Mucosa of gallbladder (tissue), 1 donor: ENCODE measurements around the gene EFCAB5. TPM values are rescaled to one million over a fixed set of nuclear protein-coding genes. Genes with fewer than 3 reads are reported as not detected.
"Not testable (repeated sequence)": the region's sequence is repeated elsewhere in the genome, so short reads cannot be mapped to it uniquely, and the experiment has no call there.

ENCODE experiments used
- DNase-seq: peaks from one replicate; pipeline ENCODE4 v3.0.0-alpha.2; 2020; ENCODE audit warnings: low spot score
- total RNA-seq: library from RNA; stranded (reverse); gene quantifications from one replicate; pipeline ENCODE4 v1.2.1, GENCODE V29; 2021
- donor health status: DM: no; HTN: no; CAD: no.

The EFCAB5 gene
- total RNA-seq, 1 donor from 2014 or later, result not detected

- peak; percentile 19 for DNase-seq
Observed at GRCh38 chr17:30095507-30096244, 154.2 kb downstream of the EFCAB5 start.

DNA sequence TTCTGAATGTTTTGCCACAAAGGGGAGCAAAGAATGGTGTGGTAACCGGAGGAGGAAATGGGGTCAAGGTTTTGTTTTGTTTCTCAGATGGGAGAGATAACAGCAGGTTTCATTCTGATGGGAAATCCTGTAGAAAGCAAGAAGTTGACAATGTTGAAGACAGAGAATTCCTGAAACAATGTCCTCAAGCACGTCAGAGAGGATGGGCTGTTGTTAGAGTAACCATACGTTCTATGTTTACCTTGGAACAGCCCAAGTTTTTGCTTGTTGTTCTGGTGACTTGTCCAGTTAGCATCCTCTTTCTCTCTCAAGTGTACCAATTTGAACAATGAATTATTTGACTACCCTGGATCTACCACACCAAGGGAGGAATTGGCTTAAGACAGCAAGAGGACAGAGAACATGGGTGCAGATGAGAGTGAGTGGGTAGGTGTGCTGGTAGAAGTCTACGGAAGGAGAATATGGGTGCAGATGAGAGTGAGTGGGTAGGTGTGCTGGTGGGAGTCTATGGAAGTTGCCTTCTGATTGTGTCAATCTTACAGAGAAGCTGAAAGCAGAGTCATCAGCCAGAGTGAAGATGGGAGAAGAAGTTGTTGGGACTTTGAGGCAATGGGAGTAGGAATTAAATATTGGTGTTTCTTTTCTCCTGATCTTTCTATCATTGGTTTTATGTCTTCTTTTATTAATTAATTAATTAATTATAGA, 160.4 kb downstream of the EFCAB5 start:
- no peak for DNase-seq

DNA sequence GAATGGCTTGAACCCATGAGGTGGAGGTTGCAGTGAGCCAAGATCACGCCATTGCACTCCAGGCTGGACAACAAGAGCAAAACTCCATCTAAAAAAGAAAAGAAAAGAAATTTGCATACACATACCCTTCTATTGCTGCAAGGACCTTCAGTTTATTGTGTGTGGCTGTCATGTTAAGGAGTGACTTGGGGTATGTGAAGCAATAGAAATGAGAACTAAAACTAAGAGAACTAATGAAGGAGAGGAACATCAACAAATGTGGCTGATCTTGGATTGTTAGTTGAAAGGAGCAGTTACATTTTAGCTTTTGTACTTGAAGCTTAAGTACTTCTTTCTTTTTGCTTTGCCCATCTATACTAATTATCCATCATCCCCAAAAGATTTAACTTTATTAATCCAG, 162.5 kb downstream of the EFCAB5 start:
- no peak for DNase-seq

GRCh38 chr17:30104575-30105339, 163.3 kb downstream of the EFCAB5 start:
- DNase-seq, result peak; percentile 84

GRCh38 chr17:30112794-30113193, 171.4 kb downstream of the EFCAB5 start:
- no peak for DNase-seq

DNA sequence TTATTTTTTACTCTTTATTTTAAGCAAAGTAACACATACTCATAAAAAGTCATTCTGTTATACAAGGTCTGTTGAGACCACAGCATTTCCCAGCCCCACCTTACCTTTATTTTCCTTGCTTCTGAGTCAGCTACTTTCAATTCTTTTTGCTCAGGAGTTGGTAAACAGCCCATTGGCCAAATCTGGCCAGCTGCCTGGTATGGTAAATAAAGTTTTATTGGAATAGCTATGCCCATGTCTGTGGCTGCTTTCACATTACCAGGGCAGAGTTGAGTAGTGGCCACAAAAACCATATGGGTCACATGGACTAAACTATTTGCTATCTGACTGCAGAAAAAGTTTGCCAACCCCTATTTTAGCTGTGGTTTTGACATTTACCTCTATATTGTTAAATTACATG, 171.8 kb downstream of the EFCAB5 start:
- no peak for DNase-seq

DNA sequence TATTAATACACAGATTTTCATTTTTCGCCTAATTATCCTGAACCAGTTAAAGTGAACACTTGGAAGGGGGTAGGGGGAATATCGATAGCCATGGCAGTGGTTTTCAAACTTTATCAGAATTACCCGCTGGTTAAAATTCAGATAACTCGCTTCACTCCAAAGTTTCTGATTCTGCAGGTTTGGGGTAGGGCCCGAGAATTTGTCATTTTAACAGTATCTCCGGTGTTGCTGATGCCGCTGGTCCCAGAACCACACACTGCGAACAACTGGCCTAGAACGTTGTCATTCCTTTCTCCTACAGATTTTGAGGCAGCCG, 174.9 kb downstream of the EFCAB5 start:
- DNase-seq, result no peak

DNA sequence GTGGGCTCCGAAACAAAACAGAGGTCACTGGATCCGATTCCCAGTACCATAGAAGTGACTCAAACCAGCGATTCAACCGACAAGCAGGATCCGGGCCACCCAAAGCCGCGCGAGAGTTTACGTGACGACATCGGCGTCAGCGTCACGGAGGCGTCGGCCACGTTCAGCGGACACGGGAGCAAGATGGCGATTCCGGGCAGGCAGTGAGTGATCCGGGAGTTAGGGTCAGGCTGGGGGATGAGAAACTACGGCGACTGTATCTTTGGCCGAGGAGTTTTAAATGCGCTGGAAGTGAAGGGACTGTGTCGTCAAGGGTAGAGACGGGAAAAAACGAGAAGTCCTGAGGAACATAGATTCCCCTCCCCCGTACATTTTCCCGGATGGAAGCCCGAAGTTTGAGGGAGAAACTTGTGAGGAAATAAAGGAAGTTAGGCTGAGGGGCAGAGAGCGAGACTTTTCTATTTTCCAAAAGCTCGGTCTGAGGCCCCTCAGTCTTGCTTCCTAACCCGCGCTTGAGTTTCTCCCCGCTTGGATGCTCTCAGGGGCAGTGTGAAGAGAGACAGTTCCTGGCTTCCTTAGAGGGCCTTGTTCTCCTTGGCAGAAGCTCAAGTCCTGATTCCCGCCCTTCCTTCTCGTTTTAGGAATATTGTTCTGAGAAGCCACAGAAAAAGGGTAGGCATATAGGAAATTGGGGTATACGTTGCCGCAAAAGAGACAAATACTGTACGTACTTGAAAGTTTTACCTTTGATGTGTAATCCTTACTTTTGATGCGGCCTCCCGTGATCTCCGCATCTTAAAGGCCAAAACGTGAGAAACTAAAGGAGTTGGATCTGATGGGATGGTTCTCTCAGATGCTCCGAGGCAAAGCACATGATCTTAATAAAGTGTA, 175.5 kb downstream of the EFCAB5 start, which contains the start of gene NSRP1:
NSRP1 (plus strand) TSS at position 156 of the 891 bp plus-strand sequence; CDS start at position 184, 28 bp downstream.
- DNase-seq, result peak; percentile 96

DNA sequence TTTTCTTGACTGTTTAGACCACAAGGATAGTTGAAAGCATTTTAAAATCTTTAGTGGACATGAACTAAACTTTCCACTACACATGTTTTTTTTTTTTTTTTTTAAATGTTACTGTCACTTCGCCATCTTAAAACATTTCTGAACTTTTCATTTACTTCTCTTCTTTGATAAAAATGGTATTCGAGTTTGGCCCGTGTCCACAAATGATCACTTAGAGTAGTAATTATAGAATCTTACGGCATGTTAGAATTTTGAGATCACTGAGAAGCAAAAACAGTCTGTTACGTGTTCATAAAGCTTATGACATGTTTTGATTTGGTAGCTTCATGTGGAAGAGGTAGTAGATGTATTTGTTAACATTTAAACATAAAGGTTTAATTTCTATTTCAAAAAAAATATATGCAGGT, 176.2 kb downstream of the EFCAB5 start:
- DNase-seq, result no peak

DNA sequence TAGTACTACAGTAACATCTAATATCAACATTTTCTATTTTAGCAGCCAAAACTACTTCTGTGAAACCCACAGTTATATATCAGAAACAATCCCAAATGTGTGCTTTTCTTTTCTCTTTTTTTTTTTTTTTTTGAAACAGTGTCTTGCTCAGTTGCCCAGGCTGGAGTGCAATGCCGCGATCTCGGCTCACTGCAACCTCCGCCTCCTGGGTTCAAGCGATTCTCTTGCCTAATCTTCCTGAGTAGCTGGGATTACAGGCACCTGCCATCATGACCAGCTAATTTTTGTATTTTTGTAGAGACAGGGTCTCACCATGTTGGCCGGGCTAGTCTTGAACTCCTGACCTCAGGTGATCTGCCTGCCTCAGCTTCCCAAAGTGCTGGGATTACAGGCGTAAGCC, 177.2 kb downstream of the EFCAB5 start:
- not testable (repeated sequence) for DNase-seq

GRCh38 chr17:30124273-30124796, 182.9 kb downstream of the EFCAB5 start:
- DNase-seq, result no peak

DNA sequence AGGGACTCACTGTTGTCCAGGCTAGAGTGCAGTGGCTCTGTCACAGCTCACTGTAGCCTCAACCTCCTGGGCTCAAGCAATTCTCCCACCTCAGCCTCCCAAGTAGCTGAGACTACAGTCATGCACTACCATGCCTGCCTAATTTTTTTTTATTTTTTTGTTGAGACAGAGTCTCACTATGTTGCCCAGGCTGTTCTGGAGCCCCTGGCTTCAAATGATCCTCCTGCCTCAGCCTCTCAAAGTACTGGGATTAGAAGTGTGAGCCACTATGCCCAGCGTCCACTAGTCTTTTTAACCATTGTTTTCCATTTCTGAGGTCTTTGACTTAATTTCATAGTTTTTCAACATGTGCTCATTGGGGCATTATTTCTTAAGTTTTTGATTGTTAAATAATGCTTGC, 188.7 kb downstream of the EFCAB5 start:
- DNase-seq, result no peak

GRCh38 chr17:30132615-30133014, 191.2 kb downstream of the EFCAB5 start:
- no peak for DNase-seq

DNA sequence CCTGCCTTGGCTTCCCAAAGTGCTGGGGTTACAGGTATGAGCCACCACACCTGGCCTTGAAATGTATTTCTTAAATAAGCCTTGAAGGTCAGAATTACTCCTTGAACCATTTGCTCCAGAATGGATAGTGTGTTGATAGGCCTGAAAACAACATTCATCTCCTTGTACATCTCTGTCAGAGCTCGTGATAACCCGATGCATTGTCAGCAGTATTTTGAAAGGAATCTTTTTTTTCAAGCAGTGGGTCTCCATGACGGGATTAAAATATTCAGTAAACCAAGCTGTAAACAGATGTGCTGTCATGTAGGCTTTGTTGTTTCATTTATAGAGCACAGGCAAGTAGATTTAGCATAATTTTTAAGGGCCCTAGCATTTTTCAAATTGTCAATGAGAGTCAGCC, 191.8 kb downstream of the EFCAB5 start:
- DNase-seq, result no peak

- no peak for DNase-seq
Observed at GRCh38 chr17:30134551-30134950, 193.1 kb downstream of the EFCAB5 start.

- no peak for DNase-seq
Observed at GRCh38 chr17:30137158-30137557, 195.7 kb downstream of the EFCAB5 start.

DNA sequence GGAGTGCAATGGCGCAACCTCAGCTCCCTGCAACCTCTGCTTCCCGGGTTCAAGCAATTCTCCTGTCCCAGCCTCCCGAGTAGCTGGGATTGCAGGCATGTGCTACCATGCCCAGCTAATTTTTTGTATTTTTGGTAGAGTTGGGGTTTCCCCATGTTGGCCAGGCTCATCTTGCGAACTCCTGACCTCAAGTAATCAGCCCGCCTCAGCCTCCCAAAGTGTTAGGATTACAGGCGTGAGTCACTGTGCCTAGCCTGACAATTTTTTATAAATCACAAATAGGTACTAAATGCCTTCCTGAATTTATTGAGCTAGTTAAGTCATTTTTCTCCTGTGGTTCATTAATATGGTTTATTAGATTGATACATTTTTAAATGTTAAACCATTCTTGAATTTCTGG, 206.4 kb downstream of the EFCAB5 start:
- not testable (repeated sequence) for DNase-seq

GRCh38 chr17:30148376-30148775, 206.9 kb downstream of the EFCAB5 start:
- DNase-seq, result no peak

GRCh38 chr17:30151471-30151870, 210.0 kb downstream of the EFCAB5 start:
- no peak for DNase-seq

DNA sequence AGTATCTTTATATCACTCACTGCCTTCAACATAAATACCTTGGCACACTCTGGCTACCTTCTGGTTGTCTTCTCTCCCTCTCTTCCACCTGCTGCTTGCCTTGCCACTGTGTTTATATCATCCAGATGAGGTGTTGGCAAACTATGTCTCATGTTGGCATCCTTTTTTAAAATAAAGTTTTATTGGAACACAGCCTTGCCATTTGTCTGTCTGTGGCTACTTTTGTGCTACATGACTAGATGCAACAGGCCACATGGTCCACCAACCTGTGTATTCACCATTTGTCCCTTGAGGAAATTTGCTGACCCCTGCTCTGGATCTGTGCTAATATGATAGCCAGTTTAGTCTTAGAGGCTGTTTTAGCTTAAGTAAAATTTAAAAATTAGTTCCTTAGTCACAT, 212.0 kb downstream of the EFCAB5 start:
- no peak for DNase-seq

DNA sequence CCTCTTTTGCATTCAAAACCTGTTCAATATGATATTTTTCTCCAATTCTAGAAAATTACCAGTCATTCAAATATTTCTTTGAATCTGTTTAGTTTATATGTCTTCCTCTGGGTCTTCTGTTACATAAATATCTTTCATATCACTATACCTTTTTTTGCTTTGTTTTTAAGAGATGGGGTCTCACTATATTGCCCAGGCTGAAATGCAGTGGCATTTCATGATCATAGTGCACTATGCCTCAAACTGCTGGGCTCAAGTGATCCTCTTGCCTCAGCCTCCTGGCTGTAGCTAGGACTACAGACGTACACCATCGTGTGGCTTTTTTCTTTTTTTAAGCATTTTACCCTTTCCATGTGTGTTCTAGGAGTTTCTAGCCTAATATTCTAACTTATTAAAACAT, 214.0 kb downstream of the EFCAB5 start:
- no peak for DNase-seq
